DND-41 (cell line): ENCODE measurements around the gene TUBA4A.

Source experiments
- EZH2 ChIP-seq: IDR thresholded peaks from 3 replicates; pipeline ENCODE4 v1.6.1; 2012; ENCODE audit warnings: borderline replicate concordance, low read depth, mild to moderate bottlenecking, moderate library complexity, low read length, inconsistent platforms; ENCODE audit not compliant: severe bottlenecking
- TF ChIP-seq, protein P1 (sequence below): IDR thresholded peaks from 2 replicates; pipeline ENCODE4 v1.5.1; 2012; ENCODE audit warnings: borderline replicate concordance, low read length, moderate library complexity, mild to moderate bottlenecking; ENCODE audit not compliant: poor library complexity, severe bottlenecking; ENCODE audit errors: extremely low read depth

DNA sequence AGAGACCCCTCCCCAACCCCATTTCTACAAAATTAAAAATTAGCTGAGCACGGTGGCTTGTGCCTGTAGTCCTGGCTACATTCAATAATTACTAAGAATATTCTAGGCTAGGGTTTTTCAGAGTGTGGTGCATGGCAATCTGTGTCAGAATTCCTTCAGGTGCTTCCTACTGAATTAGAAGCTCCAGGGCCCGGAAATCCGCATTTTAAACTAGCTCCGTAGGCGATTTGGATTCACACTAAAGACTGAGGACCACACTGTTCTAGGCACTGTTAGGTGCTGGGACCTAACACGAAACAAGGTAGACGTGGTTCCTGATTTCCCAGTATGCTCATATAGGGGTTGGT, 47.8 kb downstream of the TUBA4A start:
- TF ChIP-seq, protein P1, sequence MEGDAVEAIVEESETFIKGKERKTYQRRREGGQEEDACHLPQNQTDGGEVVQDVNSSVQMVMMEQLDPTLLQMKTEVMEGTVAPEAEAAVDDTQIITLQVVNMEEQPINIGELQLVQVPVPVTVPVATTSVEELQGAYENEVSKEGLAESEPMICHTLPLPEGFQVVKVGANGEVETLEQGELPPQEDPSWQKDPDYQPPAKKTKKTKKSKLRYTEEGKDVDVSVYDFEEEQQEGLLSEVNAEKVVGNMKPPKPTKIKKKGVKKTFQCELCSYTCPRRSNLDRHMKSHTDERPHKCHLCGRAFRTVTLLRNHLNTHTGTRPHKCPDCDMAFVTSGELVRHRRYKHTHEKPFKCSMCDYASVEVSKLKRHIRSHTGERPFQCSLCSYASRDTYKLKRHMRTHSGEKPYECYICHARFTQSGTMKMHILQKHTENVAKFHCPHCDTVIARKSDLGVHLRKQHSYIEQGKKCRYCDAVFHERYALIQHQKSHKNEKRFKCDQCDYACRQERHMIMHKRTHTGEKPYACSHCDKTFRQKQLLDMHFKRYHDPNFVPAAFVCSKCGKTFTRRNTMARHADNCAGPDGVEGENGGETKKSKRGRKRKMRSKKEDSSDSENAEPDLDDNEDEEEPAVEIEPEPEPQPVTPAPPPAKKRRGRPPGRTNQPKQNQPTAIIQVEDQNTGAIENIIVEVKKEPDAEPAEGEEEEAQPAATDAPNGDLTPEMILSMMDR, result no peak
- no peak for TF ChIP-seq EZH2
